NB4 (cell line): ENCODE results near the gene KLB.

Source experiments
- DNase-seq: peaks from one replicate; pipeline ENCODE4 v3.0.0; 2010; ENCODE audit warnings: low read depth
- H3K4me3 ChIP-seq: one replicate; pipeline ENCODE4 v1.5.1; 2011; ENCODE audit warnings: mild to moderate bottlenecking, low read depth, low read length, moderate library complexity
- MYC ChIP-seq: IDR thresholded peaks from 2 replicates; pipeline ENCODE4 v1.6.1; 2011; ENCODE audit warnings: low read depth, low read length
- POLR2A ChIP-seq: IDR thresholded peaks from 2 replicates; pipeline ENCODE4 v1.6.1; 2011; ENCODE audit warnings: mild to moderate bottlenecking; ENCODE audit not compliant: insufficient read length; ENCODE audit errors: extremely low read depth
- TF ChIP-seq, protein P1 (sequence below): IDR thresholded peaks from 2 replicates; pipeline ENCODE4 v1.6.1; 2011; ENCODE audit warnings: low read depth, low read length
- TF ChIP-seq, protein P2 (sequence below): IDR thresholded peaks from one replicate; pipeline ENCODE4 v1.5.1; 2012; ENCODE audit warnings: low read depth, low read length

The KLB gene

DNA sequence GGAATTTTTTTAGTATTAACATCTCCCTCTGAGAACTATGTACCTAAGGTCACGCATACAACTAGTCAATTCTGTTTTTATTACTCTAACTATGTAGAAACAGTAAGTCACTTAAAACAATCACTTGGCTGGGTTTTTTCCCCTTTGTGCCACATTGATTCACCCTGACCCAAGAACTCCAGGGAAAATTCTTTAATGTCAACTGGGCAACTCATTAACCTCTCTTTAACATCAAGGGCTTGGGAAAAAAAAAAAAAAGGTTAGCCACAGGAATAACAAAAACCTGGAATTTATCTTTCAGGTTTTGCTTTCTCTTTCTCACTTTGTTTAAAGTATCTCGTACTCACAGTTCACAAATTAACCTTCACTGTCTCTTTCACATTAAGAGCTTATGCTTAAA is 43.9 kb downstream of the KLB start:
- no peak for DNase-seq
- TF ChIP-seq, protein P1, sequence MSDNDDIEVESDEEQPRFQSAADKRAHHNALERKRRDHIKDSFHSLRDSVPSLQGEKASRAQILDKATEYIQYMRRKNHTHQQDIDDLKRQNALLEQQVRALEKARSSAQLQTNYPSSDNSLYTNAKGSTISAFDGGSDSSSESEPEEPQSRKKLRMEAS, result no peak
- TF ChIP-seq POLR2A (no peak), MYC (no peak)
- TF ChIP-seq, protein P2, sequence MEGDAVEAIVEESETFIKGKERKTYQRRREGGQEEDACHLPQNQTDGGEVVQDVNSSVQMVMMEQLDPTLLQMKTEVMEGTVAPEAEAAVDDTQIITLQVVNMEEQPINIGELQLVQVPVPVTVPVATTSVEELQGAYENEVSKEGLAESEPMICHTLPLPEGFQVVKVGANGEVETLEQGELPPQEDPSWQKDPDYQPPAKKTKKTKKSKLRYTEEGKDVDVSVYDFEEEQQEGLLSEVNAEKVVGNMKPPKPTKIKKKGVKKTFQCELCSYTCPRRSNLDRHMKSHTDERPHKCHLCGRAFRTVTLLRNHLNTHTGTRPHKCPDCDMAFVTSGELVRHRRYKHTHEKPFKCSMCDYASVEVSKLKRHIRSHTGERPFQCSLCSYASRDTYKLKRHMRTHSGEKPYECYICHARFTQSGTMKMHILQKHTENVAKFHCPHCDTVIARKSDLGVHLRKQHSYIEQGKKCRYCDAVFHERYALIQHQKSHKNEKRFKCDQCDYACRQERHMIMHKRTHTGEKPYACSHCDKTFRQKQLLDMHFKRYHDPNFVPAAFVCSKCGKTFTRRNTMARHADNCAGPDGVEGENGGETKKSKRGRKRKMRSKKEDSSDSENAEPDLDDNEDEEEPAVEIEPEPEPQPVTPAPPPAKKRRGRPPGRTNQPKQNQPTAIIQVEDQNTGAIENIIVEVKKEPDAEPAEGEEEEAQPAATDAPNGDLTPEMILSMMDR, result no peak
- H3K4me3 ChIP-seq, result no peak overlapping the region

DNA sequence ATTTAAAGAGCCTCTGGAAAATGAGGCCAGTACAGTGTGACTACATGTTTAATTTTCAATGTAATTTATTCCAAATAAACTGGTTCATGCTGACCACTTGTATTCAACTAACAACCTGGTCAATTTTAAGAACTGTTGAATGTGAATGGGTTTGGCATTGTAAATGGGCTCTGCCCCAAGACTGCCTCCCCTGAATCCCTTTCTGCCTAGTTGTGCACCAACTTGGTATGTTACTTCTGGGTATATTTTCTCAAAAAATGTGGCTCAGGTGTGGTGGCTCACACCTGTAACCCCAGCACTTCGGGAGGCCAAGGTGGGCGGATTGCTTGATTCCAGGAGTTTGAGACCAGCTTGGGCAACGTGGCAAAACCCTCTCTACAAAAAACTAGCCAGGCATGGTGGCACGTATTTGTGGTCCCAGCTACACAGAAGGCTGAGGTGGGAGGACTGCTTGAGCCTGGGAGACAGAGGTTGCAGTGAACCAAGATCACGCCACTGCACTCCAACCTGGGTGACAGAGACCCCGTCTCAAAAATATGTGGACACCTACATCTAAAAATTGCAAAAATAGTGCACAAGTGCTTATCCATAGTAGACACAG is 44.8 kb downstream of the KLB start:
- TF ChIP-seq, protein P2, result no peak
- TF ChIP-seq POLR2A, result peak; percentile 19
- DNase-seq, result peak; percentile 30
- H3K4me3 ChIP-seq, result no peak overlapping the region

DNA sequence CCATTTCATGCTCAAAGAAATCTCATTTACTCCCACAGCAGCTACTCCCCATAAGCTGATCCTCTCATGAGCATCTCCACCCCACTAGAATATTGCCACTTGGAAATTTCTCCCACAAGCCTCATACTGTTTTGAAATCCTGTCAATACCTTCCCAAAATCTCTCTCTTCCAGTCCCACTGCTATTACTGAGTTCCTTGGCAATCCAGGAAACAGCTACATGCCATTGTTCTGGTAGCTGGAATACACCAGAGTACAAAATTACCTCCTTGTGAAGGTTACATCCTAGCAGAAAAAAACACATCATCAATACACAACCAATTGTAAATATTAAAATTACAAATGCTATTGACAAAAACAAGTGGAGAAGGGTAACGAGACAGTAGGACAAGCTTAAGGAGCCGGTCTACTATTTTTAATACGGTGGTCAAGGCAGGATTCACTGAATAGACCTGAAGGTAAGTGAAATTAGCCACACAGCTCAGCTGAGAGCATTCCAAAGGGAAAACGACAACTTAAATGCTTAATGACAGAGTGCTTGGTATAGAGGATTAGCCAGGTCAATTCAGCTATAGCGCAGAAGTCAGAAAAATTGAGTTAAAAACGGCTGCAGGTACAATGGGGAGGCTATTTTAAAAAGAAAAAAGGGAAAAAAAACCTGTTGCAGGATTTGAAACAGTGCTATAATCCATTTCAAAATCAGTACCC is 45.6 kb downstream of the KLB start:
- DNase-seq, result no peak

DNA sequence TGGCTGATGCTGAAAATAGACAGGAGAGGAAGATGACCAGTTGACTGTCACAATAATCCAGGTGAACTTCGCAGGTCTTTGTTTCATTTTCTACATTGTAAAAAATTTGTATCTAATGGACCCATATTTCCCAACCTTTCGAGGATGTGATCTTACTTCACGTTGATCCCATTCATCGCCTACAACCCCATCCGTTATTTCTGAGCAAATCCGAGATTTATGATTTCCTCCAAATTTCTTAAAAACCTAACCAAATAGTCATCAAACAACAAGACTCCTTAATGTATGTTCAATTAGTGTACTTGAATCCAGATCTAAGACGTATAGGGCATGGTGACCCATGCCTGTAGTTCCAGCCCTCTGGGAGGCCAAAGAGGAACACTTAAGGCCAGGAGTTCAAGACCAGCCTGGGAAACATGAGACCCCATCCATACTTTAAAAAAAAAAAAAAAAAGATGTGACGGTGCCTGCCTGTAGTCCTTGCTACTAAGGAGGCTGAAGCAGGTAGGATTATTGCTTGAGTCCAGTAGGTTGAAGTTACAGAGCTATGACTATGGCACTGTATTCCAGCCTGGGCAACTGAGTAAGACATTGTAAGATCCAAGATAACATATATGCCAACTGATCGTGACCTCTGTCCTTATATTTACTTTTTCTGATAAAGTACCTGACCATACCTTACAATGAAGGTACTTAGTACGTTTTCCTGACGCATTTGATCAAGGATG is 46.3 kb downstream of the KLB start:
- DNase-seq, result no peak
- TF ChIP-seq MYC (no peak), POLR2A (no peak)
- TF ChIP-seq, protein P1, result no peak
- TF ChIP-seq, protein P2, result no peak
- no peak overlapping the region for H3K4me3 ChIP-seq

More for the DNA sequence above, 45.6 kb downstream of the KLB start:
- no peak overlapping the region for H3K4me3 ChIP-seq
- TF ChIP-seq MYC (no peak), POLR2A (no peak)
- TF ChIP-seq, protein P2, result no peak
- TF ChIP-seq, protein P1, result no peak

DNA sequence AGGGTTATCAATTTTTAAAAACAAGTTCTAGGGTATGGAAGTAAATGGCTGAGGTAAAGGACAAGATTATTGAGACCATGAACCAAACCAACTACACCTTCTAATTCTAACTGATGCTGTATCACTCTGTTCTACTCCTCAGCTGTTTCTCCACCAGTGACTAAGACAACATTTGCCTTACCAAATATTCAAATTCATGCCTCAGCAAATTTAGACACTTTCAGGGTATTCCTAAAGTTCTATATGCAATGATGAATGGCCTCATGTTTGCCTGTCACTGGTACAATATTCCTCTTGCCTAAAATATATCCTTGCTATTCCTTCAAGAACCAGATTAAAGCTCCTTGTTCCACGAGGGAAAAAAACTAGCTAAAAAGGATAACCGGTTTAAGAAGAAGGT is 47.0 kb downstream of the KLB start:
- DNase-seq, result no peak
- TF ChIP-seq POLR2A (no peak), MYC (no peak)
- TF ChIP-seq, protein P1, result no peak
- TF ChIP-seq, protein P2, result no peak
- no peak overlapping the region for H3K4me3 ChIP-seq
